ENCODE measurements around the gene ADAMTS17. TPM values are rescaled to one million over a fixed set of nuclear protein-coding genes. Genes with fewer than 3 reads are reported as not detected.

ADAMTS17 gene
- total RNA-seq, 1 donor from 2014 or later = 2.3 TPM

DNA sequence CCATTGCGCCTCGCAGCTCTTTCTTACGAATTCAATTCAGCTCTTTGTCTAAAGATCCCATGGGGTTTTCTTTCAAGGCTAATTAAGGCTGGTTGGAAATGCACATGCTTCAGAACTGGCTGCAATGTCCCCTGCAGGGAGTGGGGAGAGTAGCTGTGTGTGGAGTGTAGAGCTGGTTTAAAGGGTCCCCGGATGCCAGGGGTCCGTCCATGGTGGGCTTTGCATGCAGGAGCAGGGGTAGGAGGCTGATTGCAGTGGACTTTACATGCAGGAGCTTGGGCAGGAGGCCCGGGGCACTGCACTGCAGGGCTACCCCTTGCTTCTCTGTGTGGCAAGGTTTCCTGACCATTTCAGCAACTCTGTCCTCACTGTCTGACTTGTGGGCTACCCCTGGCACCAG, 346.9 kb downstream of the ADAMTS17 start:
- no peak for DNase-seq (ENCODE audit: low read depth)
- TF ChIP-seq, protein P1, sequence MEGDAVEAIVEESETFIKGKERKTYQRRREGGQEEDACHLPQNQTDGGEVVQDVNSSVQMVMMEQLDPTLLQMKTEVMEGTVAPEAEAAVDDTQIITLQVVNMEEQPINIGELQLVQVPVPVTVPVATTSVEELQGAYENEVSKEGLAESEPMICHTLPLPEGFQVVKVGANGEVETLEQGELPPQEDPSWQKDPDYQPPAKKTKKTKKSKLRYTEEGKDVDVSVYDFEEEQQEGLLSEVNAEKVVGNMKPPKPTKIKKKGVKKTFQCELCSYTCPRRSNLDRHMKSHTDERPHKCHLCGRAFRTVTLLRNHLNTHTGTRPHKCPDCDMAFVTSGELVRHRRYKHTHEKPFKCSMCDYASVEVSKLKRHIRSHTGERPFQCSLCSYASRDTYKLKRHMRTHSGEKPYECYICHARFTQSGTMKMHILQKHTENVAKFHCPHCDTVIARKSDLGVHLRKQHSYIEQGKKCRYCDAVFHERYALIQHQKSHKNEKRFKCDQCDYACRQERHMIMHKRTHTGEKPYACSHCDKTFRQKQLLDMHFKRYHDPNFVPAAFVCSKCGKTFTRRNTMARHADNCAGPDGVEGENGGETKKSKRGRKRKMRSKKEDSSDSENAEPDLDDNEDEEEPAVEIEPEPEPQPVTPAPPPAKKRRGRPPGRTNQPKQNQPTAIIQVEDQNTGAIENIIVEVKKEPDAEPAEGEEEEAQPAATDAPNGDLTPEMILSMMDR (IDR thresholded peaks at IDR 0.05; ENCODE audit: insufficient read depth, low read length, poor library complexity, severe bottlenecking) = no peak
- no peak overlapping the region for H3K4me3 ChIP-seq (ENCODE audit: low read depth, low read length)
- no peaks in the 10 kb centered on the region for H3K36me3 ChIP-seq (ENCODE audit: control insufficient read depth, insufficient read depth, low read length)
- H3K27me3 ChIP-seq (ENCODE audit: control insufficient read depth, insufficient read depth, low read length) = no peaks in the 10 kb centered on the region

- TF ChIP-seq, protein P1 (IDR thresholded peaks at IDR 0.05; ENCODE audit: insufficient read depth, low read length, poor library complexity, severe bottlenecking) = no peak
- no peaks in the 10 kb centered on the region for H3K27me3 ChIP-seq (ENCODE audit: control insufficient read depth, insufficient read depth, low read length)
- DNase-seq (ENCODE audit: low read depth) = no peak
- H3K36me3 ChIP-seq (ENCODE audit: control insufficient read depth, insufficient read depth, low read length) = no peaks in the 10 kb centered on the region
- H3K4me3 ChIP-seq (ENCODE audit: low read depth, low read length) = no peak overlapping the region
These were observed 348.1 kb downstream of the ADAMTS17 start for GRCh38 chr15:99993681-99994131.

DNA sequence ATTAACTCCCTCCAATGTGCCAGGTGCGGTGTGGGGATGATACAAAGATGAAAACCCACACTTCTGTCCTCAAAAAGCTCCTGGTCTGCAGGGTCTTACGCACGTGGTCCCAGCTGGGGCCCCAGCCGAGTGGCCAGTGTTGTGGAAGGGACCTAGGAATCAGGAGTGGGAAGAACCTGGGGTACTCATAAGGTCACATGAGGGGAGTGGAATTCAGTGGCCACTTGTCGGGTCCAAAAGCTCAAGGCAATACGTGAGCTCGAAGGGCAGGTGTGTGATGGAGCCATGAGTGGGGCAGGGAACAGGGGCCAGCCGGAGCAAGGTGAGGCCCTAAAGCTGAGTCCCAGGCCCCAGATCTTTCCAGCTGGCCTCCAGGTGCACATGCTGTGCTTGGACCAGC, 348.5 kb downstream of the ADAMTS17 start:
- Histone ChIP-seq H3K27me3 (ENCODE audit: control insufficient read depth, insufficient read depth, low read length) (no peaks in the 10 kb centered on the region), H3K4me3 (ENCODE audit: low read depth, low read length) (no peak overlapping the region), H3K36me3 (ENCODE audit: control insufficient read depth, insufficient read depth, low read length) (no peaks in the 10 kb centered on the region)
- no peak for DNase-seq (ENCODE audit: low read depth)
- TF ChIP-seq, protein P1 (IDR thresholded peaks at IDR 0.05; ENCODE audit: insufficient read depth, low read length, poor library complexity, severe bottlenecking) = no peak

DNA sequence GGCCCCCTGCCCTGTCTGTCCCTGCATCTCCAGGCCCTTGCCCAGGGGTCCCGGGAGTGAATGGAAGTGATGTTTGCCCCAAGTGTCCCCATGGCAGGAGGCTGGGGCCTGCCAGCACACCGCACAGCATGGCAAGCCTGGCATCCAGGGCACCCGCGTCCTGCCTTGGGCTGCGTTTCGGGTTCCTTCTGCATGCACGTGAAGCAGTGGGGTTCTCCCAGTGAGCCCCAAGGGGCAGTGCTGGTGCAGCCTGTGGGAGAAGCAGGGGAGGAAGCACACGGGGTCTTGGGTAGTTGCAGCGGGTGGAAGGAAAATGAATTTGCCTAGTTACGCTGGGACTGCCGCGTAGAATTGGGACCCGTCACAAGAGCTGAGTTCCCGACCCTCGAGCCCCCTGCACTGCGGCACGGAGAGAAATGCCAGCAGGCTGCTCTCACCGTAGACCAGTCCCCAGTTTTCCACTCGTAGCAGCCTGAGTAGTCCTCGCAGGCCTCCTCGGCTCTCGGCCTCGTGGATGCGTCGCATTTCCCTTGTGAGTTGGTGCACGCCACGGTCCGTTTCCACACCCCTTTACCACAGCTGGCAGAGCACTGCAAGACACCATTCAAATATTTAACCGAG, 349.1 kb downstream of the ADAMTS17 start:
- no peaks in the 10 kb centered on the region for H3K36me3 ChIP-seq (ENCODE audit: control insufficient read depth, insufficient read depth, low read length)
- TF ChIP-seq, protein P1 (IDR thresholded peaks at IDR 0.05; ENCODE audit: insufficient read depth, low read length, poor library complexity, severe bottlenecking) = no peak
- no peak overlapping the region for H3K4me3 ChIP-seq (ENCODE audit: low read depth, low read length)
- no peak for DNase-seq (ENCODE audit: low read depth)
- no peaks in the 10 kb centered on the region for H3K27me3 ChIP-seq (ENCODE audit: control insufficient read depth, insufficient read depth, low read length)

DNA sequence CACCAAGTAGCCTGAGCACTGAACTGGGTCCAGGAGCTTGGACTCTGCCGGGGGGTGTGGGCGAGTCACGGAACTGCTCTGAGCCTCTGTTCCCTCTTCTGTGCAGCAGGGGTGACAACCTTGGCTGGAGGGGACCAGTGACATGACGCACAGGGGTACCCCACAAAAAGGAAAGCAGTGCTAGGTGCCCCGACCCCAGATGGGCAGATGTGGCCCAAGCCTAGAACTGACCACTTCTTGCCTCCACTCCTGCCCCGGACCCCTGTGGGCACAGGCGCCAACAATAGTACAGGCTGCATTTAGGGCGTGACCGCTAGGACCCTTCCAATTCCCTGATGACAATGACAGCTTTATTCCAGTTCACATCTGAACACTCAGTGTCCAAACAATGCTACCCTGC, 352.7 kb downstream of the ADAMTS17 start:
- no peaks in the 10 kb centered on the region for H3K36me3 ChIP-seq (ENCODE audit: control insufficient read depth, insufficient read depth, low read length)
- TF ChIP-seq, protein P1 (IDR thresholded peaks at IDR 0.05; ENCODE audit: insufficient read depth, low read length, poor library complexity, severe bottlenecking) = no peak
- DNase-seq (ENCODE audit: low read depth) = no peak
- no peaks in the 10 kb centered on the region for H3K27me3 ChIP-seq (ENCODE audit: control insufficient read depth, insufficient read depth, low read length)
- no peak overlapping the region for H3K4me3 ChIP-seq (ENCODE audit: low read depth, low read length)

- Histone ChIP-seq H3K4me3 (ENCODE audit: low read depth, low read length) (no peak overlapping the region), H3K27me3 (ENCODE audit: control insufficient read depth, insufficient read depth, low read length) (no peaks in the 10 kb centered on the region), H3K36me3 (ENCODE audit: control insufficient read depth, insufficient read depth, low read length) (no peaks in the 10 kb centered on the region)
- TF ChIP-seq, protein P1 (IDR thresholded peaks at IDR 0.05; ENCODE audit: insufficient read depth, low read length, poor library complexity, severe bottlenecking) = no peak
- DNase-seq (ENCODE audit: low read depth) = no peak
These were observed 354.1 kb downstream of the ADAMTS17 start for GRCh38 chr15:99987701-99988100.
